Retina (tissue), 1 donor: Measurements from ENCODE around the gene RNF113B.

ENCODE experiments used
- DNase-seq: peaks from one replicate; pipeline ENCODE4 v3.0.0-alpha.2; 2016

Gene RNF113B

GRCh38 chr13:98173431-98174152, 3.5 kb downstream of the RNF113B start:
- DNase-seq: peak; percentile 45

DNA sequence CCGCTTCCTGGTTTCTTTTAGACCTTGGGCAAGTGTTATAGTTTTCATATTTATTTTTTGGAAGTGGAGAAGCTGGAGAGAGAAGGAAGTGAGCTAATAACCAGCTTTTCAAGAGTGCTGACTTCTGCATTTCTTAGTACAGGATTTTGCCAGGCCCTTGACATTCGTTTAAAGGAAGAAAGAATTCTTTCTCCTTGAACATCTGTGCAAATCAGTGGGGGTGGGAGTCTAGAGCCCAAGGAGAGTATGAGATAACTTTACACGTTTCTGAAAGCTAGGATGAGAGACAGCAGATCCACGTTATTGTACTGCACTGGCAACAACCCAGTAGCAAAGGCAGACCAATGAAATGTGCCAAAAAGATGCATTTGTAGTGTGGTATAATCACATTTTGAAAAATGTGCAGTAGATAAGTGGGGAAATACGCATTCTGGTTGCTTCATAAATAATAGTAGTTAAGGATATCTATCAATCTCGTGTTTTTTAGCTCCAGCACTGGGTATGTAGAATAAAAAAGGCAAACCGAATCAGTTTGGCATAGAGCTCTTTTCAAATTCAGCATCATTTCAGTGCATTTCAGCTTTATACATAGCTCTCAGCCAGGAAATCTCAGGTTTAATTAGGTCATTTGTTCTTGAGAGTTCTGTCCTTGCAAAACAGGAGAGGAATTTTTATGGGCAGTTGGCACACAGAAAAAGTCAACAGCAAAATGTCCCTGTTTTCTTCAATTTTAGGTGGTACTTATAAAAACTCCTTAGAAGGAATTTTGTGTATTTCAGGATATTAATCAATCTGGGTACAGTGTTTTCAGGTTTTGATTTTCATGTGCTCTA, 4.3 kb downstream of the RNF113B start:
- DNase-seq: peak; percentile 28

DNA sequence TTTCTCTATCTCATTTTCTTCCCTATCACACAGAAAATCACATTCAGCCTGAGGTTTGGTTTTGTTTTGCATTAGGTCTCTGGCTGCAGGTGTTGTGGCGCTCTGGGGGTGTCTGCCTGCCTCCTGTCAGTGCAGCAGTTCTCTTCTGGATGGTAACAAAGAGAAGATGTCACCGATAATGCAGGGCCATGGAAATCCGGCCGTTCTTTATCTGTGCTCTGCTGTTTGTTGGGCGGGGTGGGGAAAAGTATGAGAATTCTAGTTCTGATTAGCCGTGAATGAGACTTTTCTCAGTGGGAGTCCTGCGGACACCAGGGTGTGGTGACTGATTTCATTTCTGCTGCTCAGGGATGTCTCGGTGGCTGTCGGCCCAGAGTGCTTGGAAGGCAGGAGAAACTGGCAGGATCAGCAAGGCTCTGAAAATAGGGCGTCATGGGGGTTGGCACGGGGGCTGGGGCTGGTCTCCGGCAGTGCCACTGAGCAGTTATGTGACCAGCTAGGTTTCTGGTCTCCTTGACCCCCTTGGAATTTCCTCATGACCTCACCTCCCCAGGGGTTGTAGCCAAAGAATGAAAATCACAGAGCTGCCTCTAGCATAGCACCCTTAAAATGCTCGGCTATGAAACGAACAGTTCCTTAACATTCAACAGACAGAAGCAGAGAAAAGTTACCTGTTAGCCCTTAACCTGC, 5.0 kb downstream of the RNF113B start:
- DNase-seq: peak; percentile 69

GRCh38 chr13:98169331-98169730, 7.7 kb downstream of the RNF113B start:
- DNase-seq: no peak

GRCh38 chr13:98162935-98163334, 14.1 kb downstream of the RNF113B start:
- no peak for DNase-seq

GRCh38 chr13:98158172-98158899, 18.7 kb downstream of the RNF113B start:
- DNase-seq: no peak

- no peak for DNase-seq
Measured at GRCh38 chr13:98157609-98158008, 19.5 kb downstream of the RNF113B start.

- DNase-seq: no peak
Measured at GRCh38 chr13:98157188-98157587, 19.9 kb downstream of the RNF113B start.

GRCh38 chr13:98156259-98156658, 20.8 kb downstream of the RNF113B start:
- DNase-seq: no peak

GRCh38 chr13:98155475-98156109, 21.5 kb downstream of the RNF113B start:
- DNase-seq: no peak

- DNase-seq: no peak
Measured at GRCh38 chr13:98150832-98151479, 26.1 kb downstream of the RNF113B start.

GRCh38 chr13:98147521-98147920, 29.5 kb downstream of the RNF113B start:
- no peak for DNase-seq

- DNase-seq: peak; percentile 83
Measured at GRCh38 chr13:98144801-98145350, 32.2 kb downstream of the RNF113B start.

DNA sequence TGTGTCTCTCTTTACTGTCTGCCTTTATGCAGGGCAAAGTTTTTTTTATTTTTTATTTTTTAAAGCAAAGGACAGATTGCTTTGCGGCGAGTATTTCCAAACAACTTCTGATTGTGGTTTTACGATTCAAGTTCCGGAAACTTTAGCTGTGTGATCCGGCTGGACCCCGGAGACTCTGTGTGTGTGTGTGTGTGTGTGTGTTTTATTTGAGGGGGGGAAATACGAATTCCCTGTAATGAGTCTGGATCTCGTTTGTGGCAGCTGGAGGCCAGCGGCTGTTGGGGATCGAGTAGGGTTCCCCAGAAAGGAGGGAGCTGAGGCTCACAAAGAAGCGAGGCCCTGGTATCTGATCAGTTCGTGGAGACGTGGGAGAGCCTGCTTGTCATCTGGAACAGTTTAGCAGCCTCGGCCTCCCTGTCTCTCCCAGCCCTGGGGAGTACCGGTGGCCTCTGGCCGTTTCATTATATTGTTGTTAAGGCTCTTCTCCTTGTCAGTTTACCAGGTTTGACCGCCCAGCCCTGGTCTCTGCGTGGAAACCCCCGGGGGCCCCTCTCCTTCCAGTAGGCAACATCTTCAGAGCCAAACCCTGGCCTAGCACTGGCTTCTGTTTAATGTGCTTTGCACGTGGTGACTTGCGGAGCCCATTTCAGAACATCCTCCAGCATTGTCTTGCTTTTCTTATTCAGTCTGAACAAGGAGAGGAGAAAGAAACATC, 32.9 kb downstream of the RNF113B start:
- DNase-seq: peak; percentile 79

GRCh38 chr13:98143601-98144026, 33.5 kb downstream of the RNF113B start:
- DNase-seq: no peak

DNA sequence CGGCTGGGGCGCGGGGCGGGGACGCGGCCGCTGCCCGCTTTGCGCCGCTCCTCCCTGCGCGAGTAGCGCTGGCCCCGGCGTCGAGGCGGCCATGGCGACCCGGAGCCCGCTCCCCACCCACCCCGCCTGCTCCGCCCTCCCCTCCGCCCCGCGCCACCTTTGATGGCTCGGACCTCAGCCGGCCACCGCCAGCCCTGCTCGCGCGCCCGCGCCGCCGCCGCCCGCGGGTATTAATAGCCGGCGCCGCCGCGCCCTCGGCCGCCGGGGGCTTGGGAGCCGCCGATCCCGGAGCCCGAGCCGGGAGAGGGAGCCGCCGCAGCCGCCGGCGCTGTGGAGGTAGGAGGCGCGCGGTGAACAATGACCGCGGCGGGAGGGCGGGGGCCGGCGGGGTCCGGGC, 33.9 kb downstream of the RNF113B start:
- DNase-seq: no peak

- DNase-seq: peak; percentile 87
Measured at GRCh38 chr13:98142380-98143156, 34.5 kb downstream of the RNF113B start, which contains the start of gene FARP1. Gene FARP1, plus strand, starts transcription at chr13:98143094. Its CDS starts 70,149 bp downstream, at chr13:98213243.

DNA sequence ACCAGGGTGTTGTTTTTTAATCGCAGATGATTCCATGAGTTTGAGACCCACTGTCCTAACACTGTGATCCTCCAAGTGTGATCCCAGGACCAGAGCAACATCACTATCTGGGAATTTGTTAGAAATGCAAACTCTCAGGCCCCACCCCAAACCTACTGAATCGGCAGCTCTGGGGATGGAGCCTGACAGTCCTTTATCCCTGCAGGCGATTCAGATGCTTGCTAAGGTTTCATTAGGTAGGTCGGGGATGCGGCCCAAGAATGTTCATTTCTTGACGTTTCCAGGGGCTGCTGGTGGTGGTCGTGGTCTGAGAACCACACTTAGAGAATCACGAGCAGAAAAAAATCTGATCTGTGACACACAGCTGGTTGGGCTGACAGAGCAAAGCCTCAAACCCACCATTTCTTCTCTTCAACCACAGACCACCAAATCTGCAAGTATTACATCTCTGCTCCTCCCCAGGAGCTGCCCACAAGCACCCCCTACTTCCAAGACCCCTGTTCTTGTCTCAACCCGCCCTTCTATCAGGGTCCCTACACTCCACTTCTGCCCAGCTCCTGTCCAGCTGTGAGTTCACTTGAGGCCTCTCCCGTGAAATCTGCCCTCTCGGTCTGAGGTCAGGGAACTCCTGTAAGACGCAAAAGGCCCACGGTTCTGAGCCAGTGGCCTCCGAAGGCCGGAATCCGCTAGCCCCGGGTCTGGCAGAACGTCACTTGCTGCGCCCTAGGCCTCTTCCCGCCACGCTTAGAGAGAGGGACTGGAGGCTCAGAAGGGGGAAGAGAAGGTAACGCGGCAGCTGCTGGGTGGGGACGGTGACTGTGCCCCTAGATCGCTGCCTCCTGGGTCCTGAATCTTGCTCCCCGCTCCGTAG, 35.3 kb downstream of the RNF113B start:
- DNase-seq: peak; percentile 79

DNA sequence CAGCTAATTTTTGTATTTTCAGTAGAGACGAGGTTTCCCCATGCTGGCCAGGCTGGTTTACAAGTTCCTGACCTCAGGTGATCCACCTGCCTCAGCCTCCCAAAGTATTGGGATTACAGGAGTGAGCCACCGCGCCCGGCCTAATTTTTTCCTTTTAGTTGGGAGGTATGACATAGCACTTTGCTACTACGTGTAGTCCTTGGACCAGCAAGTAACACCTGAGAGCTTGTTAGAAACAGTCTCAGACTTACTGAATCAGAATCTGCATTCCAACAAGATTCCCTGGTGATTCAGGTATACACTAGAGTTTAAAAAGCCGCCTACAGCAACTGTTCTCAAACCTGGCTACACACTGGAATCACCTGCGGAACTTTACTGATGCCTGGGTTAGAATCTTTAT, 36.0 kb downstream of the RNF113B start:
- no peak for DNase-seq
